ENCODE measurements around the gene MAPK4.

DNA sequence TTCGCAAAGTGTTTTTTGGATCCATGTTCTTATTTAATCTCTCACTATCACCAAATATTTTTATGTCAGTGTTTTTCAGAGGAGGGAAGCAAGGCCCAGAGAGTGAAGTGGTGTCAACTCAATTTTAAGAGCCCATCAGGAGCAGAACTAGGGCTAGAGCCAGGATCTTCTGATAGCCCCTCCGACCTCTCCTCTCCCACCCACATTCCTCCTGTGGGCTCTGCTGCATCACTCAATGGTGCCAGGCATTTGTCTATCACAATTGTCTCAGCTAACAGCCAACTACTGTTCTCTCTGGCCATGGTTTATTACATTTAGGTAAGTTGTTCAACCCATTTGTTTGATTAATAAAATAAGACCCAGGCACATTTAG, 68.6 kb downstream of the MAPK4 start:
- TF ChIP-seq EZH2 (IDR thresholded peaks at IDR 0.05) = no peak
- TF ChIP-seq POLR2AphosphoS5 (IDR thresholded peaks at IDR 0.05; ENCODE audit: borderline replicate concordance, low read depth, low read length) = no peak

Measured in SK-N-MC (cell line).